Upper lobe of right lung (tissue), 1 donor: ENCODE measurements around the gene BRINP2. TPM values are rescaled to one million over a fixed set of nuclear protein-coding genes. Genes with fewer than 3 reads are reported as not detected.

Experiments used
- ATAC-seq: fragments of 200-7000 bp; cut with Tn5 transposase; one replicate; pipeline ENCODE4 v1.9.1; 2020; ENCODE audit warnings: mild to moderate bottlenecking, moderate library complexity
- DNase-seq: peaks from one replicate; pipeline ENCODE4 v3.0.0-alpha.2; 2020
- H3K27ac ChIP-seq: fragments of 200-600 bp; one replicate; pipeline ENCODE4 v1.8.0; 2022
- H3K27me3 ChIP-seq: fragments of 200-600 bp; one replicate; pipeline ENCODE4 v1.8.0; 2022; ENCODE audit warnings: mild to moderate bottlenecking
- H3K36me3 ChIP-seq: fragments of 200-600 bp; one replicate; pipeline ENCODE4 v1.8.0; 2022
- H3K4me1 ChIP-seq: fragments of 200-600 bp; one replicate; pipeline ENCODE4 v1.8.0; 2022
- H3K4me3 ChIP-seq: fragments of 200-600 bp; one replicate; pipeline ENCODE4 v1.8.0; 2022; ENCODE audit warnings: mild to moderate bottlenecking
- H3K9me3 ChIP-seq: fragments of 200-600 bp; one replicate; pipeline ENCODE4 v1.8.0; 2022
- CTCF ChIP-seq: fragments of 200-600 bp; IDR thresholded peaks from one replicate; pipeline ENCODE4 v1.8.0; 2022; ENCODE audit warnings: antibody characterized with exemption
- intact Hi-C: fragments of 100-400 bp; cut with DNase I; formaldehyde crosslinking; loops from one replicate; pipeline ENCODE4 v1.11.0; 2022
- total RNA-seq: library from RNA; stranded (reverse); fragmentation: NEBNext Ultra II Directional; extraction: Animal tissue kit (Norgen Biotek cat#: 25700); gene quantifications from one replicate; pipeline ENCODE4 v1.2.1, GENCODE V29; 2021
- donor health status: DM: no; HTN: yes; CAD: no; lungs with severe emphysema.

The BRINP2 gene
- total RNA-seq, 1 donor from 2014 or later: not detected

GRCh38 chr1:177302357-177303044, 131.7 kb downstream of the BRINP2 start:
- no peaks in the 10 kb centered on the region for H3K9me3 ChIP-seq
- H3K4me3 ChIP-seq: no peak overlapping the region
- DNase-seq: peak; percentile 65
- H3K27me3 ChIP-seq: no peaks in the 10 kb centered on the region
- H3K36me3 ChIP-seq: no peaks in the 10 kb centered on the region
- no peak overlapping the region for H3K27ac ChIP-seq
- ATAC-seq: peak; percentile 86
- H3K4me1 ChIP-seq: no peaks in the 10 kb centered on the region
- TF ChIP-seq CTCF: no peak
- intact Hi-C loops: no loop called here

GRCh38 chr1:177305040-177306018, 134.6 kb downstream of the BRINP2 start:
- H3K9me3 ChIP-seq: no peaks in the 10 kb centered on the region
- intact Hi-C loops: no loop called here
- DNase-seq (no peak), ATAC-seq (no peak)
- no peaks in the 10 kb centered on the region for H3K4me1 ChIP-seq
- no peak for TF ChIP-seq CTCF
- H3K27ac ChIP-seq: no peak overlapping the region
- H3K36me3 ChIP-seq: no peaks in the 10 kb centered on the region
- no peaks in the 10 kb centered on the region for H3K27me3 ChIP-seq
- H3K4me3 ChIP-seq: no peak overlapping the region

DNA sequence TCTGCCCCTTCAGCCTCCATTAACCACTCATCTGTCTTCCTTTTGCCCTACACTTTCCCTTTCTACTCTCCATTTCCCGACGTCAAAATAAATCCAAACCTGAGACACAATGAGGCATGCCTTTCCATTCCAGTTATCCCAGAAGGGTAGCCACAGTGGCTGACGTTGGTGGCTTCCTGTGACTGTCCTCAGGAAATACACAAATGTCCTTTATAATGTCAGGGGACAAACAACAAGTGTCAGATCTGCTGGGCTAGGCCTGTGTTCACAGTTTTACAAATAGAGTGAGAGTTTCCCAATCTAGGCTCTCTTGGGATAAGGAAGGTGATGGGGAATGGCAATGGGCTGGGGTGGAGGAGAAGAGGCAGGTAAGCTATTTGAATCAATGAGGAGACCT, 135.3 kb downstream of the BRINP2 start:
- TF ChIP-seq CTCF: no peak
- Histone ChIP-seq H3K4me1 (no peaks in the 10 kb centered on the region), H3K36me3 (no peaks in the 10 kb centered on the region), H3K27ac (no peak overlapping the region), H3K9me3 (no peaks in the 10 kb centered on the region), H3K4me3 (no peak overlapping the region), H3K27me3 (no peaks in the 10 kb centered on the region)
- ATAC-seq: no peak
- intact Hi-C loops: no loop called here
- no peak for DNase-seq

GRCh38 chr1:177306981-177307380, 136.2 kb downstream of the BRINP2 start:
- TF ChIP-seq CTCF: no peak
- ATAC-seq (no peak), DNase-seq (no peak)
- Histone ChIP-seq H3K27me3 (no peaks in the 10 kb centered on the region), H3K36me3 (no peaks in the 10 kb centered on the region), H3K4me3 (no peak overlapping the region), H3K9me3 (no peaks in the 10 kb centered on the region), H3K4me1 (no peaks in the 10 kb centered on the region), H3K27ac (no peak overlapping the region)
- intact Hi-C loops: no loop called here

GRCh38 chr1:177307771-177308170, 137.0 kb downstream of the BRINP2 start:
- ATAC-seq: no peak
- Histone ChIP-seq H3K4me3 (no peak overlapping the region), H3K27ac (no peak overlapping the region), H3K36me3 (no peaks in the 10 kb centered on the region), H3K9me3 (no peaks in the 10 kb centered on the region), H3K4me1 (no peaks in the 10 kb centered on the region), H3K27me3 (no peaks in the 10 kb centered on the region)
- TF ChIP-seq CTCF: no peak
- no peak for DNase-seq
- intact Hi-C loops: no loop called here
